GM12874 (cell line): ENCODE data around the gene CWF19L2.

ENCODE experiments used
- TF ChIP-seq, protein P1 (sequence below): IDR thresholded peaks from 2 replicates; pipeline ENCODE4 v1.5.1; 2011; ENCODE audit warnings: low read depth, mild to moderate bottlenecking, control low read depth, low read length, moderate library complexity; ENCODE audit not compliant: insufficient read depth

The CWF19L2 gene

DNA sequence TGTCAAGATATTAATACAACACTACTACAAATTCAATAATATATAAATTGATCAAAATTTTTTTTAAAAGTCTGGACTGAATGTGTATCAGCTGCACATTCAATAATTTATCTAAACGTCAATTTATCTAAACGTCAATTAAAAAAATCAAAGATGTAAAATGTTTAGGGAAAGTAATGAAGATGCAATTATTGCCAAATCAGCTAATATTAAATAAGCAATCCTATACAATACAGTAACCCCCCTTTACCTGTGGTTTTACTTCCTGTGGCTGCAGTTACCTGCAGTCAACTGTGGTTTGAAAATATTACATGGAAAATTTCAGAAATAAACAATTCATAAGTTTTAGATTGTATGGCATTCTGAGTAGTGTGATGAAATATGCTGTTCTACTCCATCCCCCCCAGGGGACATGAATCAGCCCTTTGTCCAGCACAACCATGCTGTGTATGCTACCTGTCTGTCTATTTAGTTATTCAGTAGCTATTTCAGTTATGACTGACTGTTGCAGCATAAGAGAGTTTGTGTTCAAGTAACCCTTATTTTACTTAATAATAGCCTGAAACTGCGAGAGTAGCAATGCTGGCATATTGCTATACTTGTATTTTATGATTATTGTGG, 72.2 kb downstream of the CWF19L2 start:
- TF ChIP-seq, protein P1, sequence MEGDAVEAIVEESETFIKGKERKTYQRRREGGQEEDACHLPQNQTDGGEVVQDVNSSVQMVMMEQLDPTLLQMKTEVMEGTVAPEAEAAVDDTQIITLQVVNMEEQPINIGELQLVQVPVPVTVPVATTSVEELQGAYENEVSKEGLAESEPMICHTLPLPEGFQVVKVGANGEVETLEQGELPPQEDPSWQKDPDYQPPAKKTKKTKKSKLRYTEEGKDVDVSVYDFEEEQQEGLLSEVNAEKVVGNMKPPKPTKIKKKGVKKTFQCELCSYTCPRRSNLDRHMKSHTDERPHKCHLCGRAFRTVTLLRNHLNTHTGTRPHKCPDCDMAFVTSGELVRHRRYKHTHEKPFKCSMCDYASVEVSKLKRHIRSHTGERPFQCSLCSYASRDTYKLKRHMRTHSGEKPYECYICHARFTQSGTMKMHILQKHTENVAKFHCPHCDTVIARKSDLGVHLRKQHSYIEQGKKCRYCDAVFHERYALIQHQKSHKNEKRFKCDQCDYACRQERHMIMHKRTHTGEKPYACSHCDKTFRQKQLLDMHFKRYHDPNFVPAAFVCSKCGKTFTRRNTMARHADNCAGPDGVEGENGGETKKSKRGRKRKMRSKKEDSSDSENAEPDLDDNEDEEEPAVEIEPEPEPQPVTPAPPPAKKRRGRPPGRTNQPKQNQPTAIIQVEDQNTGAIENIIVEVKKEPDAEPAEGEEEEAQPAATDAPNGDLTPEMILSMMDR = no peak

DNA sequence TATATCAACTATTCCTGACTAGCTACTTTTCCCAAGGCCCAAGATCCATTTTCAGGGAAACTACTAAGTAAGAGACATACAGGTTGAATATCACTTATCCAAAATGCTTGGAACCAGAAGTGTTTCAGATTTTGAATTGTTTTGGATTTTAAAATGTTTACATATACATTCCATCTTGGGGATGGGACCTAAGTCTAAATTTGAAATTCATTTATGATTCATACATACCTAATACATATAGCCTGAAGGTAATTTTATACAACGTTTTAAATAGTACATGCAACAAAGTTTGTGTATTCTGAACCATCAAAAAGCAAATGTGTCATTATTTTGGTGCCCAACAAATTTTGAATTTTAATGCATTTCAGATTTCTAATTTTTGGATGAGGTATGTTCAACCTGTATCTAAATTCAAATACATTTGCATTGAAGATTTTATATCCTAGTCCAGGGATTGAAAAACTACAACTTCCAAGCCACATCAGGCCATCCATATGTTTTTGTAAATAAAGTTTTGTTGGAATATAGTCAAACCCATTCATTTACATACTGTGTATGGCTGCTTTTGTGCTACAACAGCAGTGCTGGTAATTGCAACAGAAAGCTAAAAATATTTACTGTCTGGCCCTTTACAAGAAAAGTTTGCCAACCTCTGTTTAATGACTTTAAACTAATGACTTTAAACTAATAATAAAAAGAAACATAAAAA, 73.3 kb downstream of the CWF19L2 start:
- TF ChIP-seq, protein P1 = no peak

DNA sequence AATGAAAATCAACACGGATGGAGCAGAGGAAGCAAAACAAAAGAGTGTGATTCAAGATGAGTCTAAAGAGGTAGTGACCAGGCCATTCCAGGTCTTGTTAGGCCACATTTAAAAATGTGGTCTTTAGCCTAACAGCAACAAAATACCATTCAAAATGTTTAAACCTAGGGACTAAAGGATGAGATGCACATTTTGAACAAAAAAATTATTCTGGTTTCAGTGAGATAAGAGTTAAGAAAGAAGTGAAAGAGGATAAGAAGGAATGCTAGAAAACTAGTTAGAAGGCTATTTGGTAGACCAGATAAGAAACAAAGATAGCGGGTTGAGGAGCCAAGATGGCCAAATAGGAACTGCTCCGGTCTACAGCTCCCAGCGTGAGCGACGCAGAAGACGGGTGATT, 85.2 kb downstream of the CWF19L2 start:
- TF ChIP-seq, protein P1 = no peak

DNA sequence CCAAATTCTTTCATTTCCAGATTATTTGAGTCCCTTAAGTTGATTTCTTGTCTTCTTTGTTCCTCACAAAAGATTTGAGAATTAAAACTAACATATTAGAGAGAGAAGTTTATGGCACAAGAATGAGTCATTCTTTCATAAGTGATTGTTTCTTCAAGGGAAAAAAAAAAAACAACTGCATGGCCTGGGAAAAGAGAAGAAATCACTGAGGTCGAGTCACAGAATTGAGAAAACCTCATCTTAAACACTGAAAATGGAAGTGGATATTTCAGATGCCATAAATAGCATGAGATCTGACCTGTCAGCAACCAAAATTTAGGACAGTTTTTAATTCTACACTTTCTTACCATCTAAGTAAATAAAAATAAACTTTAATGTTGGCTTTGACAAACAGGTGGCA, 87.2 kb downstream of the CWF19L2 start:
- TF ChIP-seq, protein P1 = no peak

DNA sequence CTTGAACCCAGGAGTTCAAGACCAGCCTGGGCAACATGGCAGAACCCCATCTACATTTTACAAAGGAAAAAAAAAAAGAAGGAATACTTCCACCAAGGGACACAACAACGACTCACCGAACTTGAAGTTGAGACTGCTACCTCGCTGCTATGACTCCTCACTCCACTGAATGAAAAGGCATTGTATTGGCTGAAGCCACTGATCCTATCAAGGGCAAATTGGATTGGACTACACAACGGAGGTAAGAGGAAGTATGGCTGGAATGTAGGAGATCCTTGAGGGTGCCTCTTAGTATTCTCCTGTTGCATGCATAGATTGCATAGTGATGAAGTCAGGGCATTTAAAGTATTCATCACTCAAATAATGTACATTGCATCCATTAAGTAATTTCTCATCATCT, 97.9 kb downstream of the CWF19L2 start:
- TF ChIP-seq, protein P1 = no peak

DNA sequence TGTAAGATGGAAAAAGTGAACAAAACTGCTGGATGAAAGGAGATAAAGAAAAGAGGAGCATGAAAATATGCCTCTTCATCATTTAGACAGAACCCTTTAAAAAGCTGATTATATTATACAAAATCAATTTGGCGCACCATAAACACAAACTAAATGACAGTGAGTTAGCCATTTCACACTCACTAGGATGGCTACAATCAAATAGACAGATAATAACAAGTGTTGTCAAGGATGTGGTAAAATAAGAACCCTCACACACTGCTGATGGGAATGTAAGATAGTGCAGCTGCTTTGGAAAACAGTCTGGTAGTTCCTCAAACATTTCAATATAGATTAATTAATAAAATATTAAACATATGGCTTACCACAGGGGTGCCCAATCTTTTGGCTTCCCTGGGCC, 99.7 kb downstream of the CWF19L2 start:
- TF ChIP-seq, protein P1 = no peak

DNA sequence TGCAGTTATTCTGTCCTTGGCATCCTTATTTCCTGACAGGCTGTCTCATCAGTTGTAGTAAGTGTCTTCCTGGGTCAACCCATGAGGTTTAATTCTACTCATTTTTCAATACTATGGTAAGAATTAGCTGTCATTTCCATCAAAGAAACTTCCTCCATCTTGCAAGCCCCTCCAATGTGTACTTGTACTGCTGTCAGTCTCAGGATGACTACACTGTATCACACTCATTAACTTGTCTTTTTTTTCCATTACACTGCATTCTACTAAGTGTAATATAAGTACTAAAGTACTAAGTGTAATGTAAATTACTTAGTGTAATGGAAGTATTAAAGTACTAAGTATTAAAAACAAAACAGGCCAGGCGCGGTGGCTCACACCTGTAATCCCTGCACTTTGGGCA, 102.8 kb downstream of the CWF19L2 start:
- TF ChIP-seq, protein P1 = no peak
